Adipose tissue (tissue), 3 donors: ENCODE data around the gene POLR1A. TPM values are rescaled to one million over a fixed set of nuclear protein-coding genes. Genes with fewer than 3 reads are reported as not detected.

ENCODE experiments used
- H3K27ac ChIP-seq: one replicate; pipeline ENCODE4 v1.5.1; 2013; ENCODE audit warnings: low read depth, low read length
- WGBS, 3 donors: extraction: QIAGEN DNeasy Blood & Tissue Kit; methylation state at CpG; one replicate each; pipeline ENCODE4 v1.1.7; 2013; 5-methylcytosine and 5-hydroxymethylcytosine counted together
- polyA plus RNA-seq, 3 donors: library from polyadenylated mRNA; stranded (reverse); fragments of 200-250 nt; gene quantifications; one replicate each; pipeline ENCODE4 v1.2.3, GENCODE V29; 2013
- donor health status: healthy with polysubstance abuse.
- donor health status: Bipolar disorder and iron deficiency.
- donor health status: healthy.

POLR1A gene
- polyA plus RNA-seq, 3 donors: 2.7 to 7.3 (median 3.9) TPM

- H3K27ac ChIP-seq: no peak overlapping the region
- WGBS, 3 donors: 94 to 97% (median 96%) methylated on average over 14 of the region's 14 CpGs
These were observed 75.8 kb downstream of the POLR1A start for GRCh38 chr2:86029873-86030272.

GRCh38 chr2:86028766-86029381 is 76.8 kb downstream of the POLR1A start:
- 75 to 81% (median 79%) methylated on average over 13 of the region's 13 CpGs for WGBS, 3 donors
- no peak overlapping the region for H3K27ac ChIP-seq

DNA sequence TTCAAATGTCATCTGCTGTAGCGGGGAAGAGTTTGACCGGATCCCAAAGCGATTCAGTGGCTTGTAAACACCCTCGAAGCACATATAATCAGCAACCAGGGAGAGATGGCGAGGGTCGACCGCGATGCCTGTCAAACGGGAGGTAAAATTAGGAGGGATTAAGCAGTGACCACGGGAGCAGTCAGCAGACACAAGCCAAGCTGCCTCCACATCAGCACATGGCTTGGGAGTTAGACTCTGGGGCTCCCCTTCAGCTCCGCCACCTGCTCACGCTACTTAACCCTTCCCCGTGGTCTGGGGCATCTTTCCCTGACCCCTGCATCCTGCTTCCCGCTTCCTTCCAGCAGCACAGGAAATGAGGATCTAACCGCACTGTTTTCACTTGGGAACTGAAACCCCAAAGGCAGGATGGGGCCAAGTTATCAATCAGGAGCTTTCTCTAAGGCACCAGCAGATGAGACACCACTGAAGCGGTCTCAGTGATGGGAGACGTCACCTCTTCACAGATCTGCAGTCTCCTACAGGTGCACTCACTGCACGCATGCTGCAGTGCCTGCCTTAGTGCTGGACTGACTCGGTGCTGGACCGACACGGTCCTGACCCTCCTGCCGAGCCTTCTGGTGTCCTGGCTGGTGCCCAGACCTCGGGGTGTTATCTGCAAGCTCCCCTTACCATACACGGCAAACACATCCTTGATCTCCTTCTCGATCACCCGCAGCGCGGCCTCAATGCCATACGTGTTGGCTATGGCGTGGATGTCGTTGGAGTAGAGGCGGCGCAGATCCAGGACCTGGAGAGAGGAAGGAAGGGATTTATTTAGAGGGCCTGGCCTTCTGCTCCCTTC is 77.5 kb downstream of the POLR1A start:
- H3K27ac ChIP-seq: no peak overlapping the region
- WGBS, 3 donors: 79 to 85% (median 80%) methylated on average over 33 of the region's 33 CpGs

GRCh38 chr2:86027196-86027921 is 78.3 kb downstream of the POLR1A start:
- WGBS, 3 donors: 92 to 96% (median 93%) methylated on average over 17 of the region's 17 CpGs
- no peak overlapping the region for H3K27ac ChIP-seq

DNA sequence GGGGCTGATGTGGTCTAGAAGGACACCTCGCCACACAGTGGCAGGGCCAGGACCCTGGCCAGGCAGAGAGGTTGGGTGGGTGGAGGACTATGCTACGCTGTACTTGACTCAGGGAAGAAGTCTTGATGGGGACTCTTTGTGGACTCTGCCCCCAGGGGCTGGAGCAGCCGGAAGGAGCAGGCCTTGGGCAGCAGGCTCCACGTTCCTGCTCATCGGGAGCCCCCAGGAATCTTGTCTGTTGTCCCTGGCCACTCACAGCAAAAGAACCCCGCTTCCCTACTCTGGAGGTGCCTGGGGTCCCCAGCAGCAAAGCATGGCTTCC is 79.0 kb downstream of the POLR1A start:
- WGBS, 3 donors: 91 to 93% (median 91%) methylated on average over 6 of the region's 6 CpGs
- H3K27ac ChIP-seq: no peak overlapping the region

GRCh38 chr2:86025976-86026743 is 79.5 kb downstream of the POLR1A start:
- WGBS, 3 donors: 70 to 85% (median 72%) methylated on average over 8 of the region's 8 CpGs

DNA sequence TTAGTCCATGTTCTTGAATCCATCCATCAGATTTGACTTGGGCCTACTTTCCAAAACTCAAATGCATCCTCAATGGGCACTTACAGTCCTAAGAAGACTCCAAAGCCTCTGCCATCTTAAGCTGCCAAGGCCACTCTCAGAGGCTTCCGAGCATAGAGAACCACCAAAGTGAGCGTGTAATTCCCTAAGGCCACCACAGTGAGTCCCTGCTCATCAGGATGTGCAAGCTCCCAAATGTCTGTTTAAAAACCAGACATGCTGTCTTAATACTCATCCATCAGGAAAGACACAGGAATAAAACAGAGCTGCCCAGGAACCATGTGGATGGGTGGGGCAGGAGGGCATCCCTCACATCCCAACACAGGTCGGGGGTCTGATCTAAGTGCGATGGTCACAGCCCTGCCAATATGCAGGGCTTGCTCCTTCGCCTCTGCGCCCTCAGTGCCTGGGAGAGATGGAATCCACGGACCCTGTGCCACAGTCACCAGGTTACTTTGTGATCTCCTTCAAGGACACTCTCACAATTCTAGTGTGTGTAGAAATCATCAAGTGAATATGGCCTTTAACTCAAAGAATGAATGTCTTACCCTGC is 80.4 kb downstream of the POLR1A start:
- H3K27ac ChIP-seq: no peak overlapping the region
- 93 to 95% (median 94%) methylated on average over 7 of the region's 7 CpGs for WGBS, 3 donors

More at GRCh38 chr2:86025976-86026743, 79.5 kb downstream of the POLR1A start:
- H3K27ac ChIP-seq: no peak overlapping the region

- H3K27ac ChIP-seq: no peak overlapping the region
- WGBS, 3 donors: 84 to 91% (median 90%) methylated on average over 2 of the region's 2 CpGs
These were observed 82.3 kb downstream of the POLR1A start for GRCh38 chr2:86023366-86023712.

DNA sequence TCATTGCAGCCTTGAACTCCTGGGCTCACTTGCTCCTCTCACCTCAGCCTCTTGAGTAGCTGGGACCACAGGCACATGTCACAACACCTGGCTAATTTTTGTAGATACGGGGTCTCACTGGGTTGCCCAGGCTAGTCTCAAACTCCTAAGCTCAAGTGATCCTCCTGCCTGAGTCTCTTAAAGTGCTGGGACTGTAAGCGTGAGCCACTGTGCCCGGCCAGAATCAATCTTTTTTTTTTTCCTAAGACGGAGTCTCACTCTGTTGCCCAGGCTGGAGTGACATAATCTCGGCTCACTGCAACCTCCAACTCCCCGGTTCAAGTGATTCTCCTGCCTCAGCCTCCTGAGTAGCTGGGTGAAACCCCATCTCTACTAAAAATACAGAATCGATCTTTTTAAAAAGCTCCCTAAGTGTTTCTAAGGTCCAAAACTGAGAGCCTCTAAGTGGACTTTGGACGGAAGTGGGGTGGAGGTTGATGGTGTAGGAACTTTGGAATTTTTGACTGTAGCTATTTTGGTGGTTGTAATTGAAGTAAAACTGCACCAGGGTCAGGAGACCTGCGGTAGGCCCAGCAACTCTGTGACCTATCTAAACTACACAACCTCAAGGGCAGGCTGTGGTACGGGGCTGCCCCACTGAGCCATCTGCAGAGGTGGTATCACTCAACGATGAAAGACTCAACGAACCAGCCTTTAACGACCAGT is 82.9 kb downstream of the POLR1A start:
- WGBS, 3 donors: 89 to 94% (median 93%) methylated on average over 13 of the region's 13 CpGs
- H3K27ac ChIP-seq: no peak overlapping the region

- 90 to 94% (median 92%) methylated on average over 12 of the region's 12 CpGs for WGBS, 3 donors
- H3K27ac ChIP-seq: no peak overlapping the region
These were observed 84.0 kb downstream of the POLR1A start for GRCh38 chr2:86021396-86022378.

- WGBS, 3 donors: 54 to 67% (median 65%) methylated on average over 7 of the region's 7 CpGs
These were observed 84.7 kb downstream of the POLR1A start for GRCh38 chr2:86020984-86021383.

DNA sequence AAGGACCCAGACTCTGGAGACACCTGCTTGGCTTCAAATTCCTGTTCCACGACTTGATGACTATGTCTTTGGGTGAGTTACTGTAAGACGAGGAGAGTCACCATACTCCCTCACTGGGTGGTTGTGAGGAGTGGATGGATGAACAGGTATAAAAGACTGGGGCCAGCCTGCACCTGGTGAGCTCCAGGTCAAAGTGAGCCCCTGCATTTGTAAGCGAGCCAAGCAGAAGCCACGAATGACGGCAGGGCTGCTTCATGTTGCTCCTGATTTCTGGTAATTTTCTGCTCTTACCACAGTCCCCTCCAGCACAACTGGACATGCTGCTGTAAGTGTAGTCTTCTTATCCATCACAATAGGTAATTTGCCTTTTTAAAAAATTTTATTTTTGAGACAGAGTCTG is 86.6 kb downstream of the POLR1A start:
- 89 to 91% (median 90%) methylated on average over 5 of the region's 5 CpGs for WGBS, 3 donors
- no peak overlapping the region for H3K27ac ChIP-seq

More at GRCh38 chr2:86020984-86021383, 84.7 kb downstream of the POLR1A start:
- H3K27ac ChIP-seq: no peak overlapping the region

DNA sequence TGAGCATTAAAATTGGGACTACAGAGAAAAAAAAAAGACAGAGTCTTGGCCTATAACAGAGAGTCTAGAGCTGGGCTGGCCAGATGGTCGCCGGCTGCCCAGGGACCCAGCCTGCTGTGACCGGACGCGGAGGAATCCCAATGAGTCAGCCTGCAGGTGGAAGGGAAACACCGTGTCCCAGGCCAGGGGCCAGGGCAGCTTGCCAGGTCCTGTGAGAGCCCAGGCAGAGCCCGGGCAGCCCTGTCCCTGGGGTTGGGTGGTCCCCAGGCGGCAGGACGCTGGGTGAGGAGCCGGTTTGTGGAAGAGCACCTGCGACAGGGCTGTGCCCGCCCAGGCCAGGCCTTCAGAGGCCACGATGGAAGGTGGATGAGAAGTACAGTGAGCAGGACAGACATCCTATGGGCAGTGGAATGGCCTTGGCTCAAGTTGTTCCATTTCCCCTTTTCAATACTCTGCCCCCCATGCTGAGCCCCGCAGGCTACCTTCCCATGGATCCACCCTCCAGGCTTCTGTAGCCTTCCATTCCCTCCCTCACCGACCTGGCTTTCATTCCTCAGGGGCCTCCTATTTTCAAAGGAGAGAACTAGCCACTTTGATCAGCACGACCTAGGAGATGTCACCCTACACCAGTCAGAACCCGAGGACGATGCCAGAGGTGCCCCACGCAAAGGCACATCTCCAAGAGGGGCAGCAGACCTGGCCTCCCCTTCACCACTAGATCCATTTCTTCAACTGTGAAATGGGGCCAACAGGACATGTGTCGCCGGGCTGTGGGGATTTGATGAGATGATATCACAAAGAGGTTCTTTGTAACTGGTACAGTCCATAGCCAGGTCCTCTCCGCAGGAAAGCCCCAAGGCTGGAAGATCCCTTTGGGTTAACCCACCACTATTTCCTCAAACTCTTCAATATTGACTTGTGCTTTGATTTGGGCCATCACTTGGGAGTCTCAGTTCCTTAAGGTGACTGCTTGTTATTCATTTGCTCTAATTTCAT is 87.5 kb downstream of the POLR1A start:
- 68 to 78% (median 77%) methylated on average over 21 to 22 of the region's 22 CpGs for WGBS, 3 donors
- H3K27ac ChIP-seq: no peak overlapping the region

GRCh38 chr2:86016581-86016980 is 89.1 kb downstream of the POLR1A start:
- no peak overlapping the region for H3K27ac ChIP-seq
- 92 to 95% (median 95%) methylated on average over 12 of the region's 12 CpGs for WGBS, 3 donors

- 92 to 96% (median 96%) methylated on average over 1 of the region's 1 CpG for WGBS, 3 donors
- H3K27ac ChIP-seq: no peak overlapping the region
These were observed 90.0 kb downstream of the POLR1A start for GRCh38 chr2:86015699-86016098.

DNA sequence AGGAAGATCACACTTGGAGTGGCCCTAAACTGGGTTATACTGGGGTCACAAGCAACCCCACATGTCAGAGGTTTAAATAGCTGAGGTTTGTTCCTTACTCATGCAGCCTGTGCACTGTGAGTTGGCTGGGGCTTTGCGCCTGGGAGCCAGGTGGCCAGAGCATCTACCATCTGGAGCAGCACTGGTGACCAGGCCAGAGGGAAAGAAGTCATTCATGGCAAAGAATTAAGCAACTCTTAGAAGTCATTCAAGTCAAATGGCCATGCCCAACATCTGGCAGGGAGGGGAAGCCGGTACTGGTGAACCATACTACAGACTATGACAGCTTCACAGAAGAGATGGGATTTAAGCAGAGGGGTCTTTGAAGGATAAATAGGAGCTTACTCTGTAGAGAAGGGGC is 90.7 kb downstream of the POLR1A start:
- no peak overlapping the region for H3K27ac ChIP-seq
- 98 to 100% (median 99%) methylated on average over 2 of the region's 2 CpGs for WGBS, 3 donors
